HL-60/S4 treated with phorbol 12-myristate 13-acetate at 8.2 ng/mL for 4 days and 3 days (cell line): Measurements from ENCODE around the gene MGAT3.

ENCODE experiments used
- in situ Hi-C: fragments of 300-500 bp; cut with MboI; formaldehyde crosslinking; loops from 2 replicates; pipeline ENCODE4 v1.15.0; 2022; ENCODE audit warnings: low sequenced_read_pairs

MGAT3 gene

DNA sequence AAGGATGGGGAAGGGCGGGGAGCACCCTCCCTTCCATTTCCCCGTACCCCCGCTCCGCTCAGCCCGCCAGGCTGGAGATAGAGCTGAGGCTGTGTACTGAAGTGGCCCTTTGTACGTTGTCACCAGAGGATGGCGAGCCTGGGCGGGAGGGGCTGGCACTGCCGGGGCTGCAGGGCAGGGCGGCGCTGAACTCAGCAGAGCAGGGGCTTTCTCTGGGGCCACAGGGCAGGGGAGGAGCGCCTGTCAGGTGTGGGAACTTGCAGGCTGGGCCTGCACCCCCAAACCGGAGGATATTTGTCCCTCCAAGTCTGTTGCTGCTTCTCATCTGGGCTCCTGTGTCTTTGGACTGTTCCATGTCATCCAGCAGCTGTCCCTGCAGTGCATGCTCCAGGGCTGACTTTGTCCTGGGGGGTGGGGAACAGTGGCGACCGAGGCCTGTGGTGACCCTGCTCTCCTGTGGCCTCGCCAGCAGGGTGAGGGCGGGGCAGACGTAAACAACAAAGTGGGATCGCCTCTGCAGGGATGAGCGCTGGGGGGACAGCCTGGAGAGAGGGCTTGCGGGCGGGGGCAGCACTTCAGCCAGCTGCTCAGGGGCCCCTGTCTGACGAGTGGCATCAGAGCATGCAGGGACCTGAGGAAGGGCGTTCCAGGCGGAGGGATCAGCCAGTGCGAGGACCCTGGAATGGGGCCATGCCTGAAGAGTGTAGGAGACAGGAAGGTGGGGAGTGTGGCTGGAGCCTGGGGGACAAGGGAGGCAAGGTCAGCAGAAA is 13.1 kb downstream of the MGAT3 start:
- in situ Hi-C loops: no loop called here

GRCh38 chr22:39470451-39471291 is 13.9 kb downstream of the MGAT3 start:
- in situ Hi-C loops: no loop called here

- in situ Hi-C loops: no loop called here
Observed at GRCh38 chr22:39471381-39472141, 14.7 kb downstream of the MGAT3 start.

- in situ Hi-C loops: no loop called here
Observed at GRCh38 chr22:39472570-39473556, 16.1 kb downstream of the MGAT3 start.

DNA sequence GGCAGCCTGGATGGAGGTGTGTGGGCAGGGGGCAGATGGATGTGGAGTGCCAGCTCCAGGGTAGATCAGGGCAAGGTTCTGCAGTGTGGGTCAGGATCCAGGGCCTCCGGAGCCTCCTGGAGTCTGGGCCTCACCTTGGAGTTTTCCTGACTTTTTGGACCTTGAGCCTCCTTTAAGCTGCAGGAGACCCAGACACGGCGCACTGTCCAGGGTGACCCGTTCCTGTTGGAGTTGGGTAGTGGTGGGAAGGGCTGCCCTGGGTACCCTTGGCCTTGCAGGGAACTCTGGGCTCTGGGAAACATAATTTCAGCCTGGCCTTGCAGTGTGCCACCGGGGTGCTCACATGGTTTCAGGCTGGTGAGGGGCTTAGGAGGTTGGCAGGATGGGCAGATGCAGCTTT is 17.0 kb downstream of the MGAT3 start:
- in situ Hi-C loops: no loop called here

DNA sequence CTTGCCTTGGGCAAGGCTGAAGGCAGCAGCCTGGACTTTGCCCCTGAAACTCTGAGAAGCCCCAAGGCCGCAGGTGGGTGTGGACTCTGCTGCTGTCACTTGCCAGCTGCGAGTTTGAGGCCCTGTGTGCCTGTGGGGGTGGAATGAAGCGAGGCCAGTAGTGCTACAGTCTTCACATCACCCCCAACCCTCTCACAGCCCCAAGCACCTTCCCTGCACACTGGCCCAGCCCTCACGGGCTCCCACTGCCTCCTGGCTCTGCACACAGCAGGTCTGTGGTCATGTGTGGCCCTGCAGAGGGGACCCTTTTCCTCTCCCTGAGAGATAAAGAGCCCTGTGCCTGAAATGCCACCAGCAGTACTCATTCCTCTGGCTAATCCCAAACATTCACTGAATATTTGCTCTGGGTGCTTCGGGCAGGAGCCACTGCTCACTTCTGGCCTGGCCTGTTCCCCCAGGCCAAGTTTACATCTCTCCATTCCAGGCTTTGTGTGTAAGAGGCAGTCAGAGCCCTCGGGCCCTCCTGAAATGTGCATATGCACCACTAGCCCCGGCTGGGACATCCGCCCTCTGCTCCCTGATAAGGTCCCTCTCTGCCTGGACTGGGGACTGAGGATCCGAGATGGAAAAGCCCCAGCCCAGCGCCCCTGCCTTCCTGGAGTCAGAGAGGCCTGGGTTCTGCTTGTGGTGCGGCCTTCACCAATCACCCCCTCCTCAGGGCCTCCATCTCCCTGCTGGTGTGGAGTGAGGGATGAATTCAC is 17.7 kb downstream of the MGAT3 start:
- in situ Hi-C loops: no loop called here

DNA sequence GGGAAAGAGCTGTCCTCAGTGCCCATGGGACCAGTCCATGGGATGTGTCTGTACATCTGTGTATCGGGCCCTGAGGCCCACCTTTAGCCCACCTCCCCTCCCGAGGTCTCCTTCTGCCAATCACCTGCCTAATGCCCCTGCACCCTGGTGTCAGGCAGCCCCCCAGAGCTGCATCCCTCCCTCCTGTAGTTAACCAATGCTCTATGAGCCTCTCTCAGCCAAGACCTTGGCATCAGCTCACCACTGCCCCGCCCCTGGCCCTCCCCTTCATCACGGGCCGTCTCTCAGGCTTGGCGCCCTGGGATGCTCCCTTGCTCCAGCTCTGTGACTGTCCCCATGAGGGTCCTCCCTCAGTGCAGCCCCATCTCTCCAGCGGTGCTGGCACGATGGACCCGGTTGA is 18.5 kb downstream of the MGAT3 start:
- in situ Hi-C loops: no loop called here

GRCh38 chr22:39475902-39476301 is 19.1 kb downstream of the MGAT3 start:
- in situ Hi-C loops: no loop called here

DNA sequence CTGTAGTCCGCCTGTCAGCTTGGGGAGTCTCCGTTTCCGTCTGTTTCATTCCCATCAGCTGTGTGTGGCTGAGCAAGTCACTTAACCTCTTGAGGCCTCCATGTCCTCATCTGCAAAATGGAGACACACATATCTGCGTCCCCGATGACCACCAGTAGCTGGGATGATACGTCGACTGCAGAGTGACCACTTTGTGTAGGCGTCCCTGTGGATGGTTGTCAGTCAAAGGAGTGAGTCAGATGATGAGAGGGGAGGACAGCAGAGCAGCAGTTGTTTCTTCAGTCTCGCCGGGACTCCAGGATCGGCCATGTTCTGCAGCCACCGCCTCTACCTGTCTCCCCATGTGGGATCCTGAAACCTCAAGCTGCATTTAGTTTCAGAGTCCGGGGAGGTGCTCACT is 19.9 kb downstream of the MGAT3 start:
- in situ Hi-C loops: no loop called here

- in situ Hi-C loops: no loop called here
Observed at GRCh38 chr22:39477542-39477941, 20.7 kb downstream of the MGAT3 start.

- in situ Hi-C loops: no loop called here
Observed at GRCh38 chr22:39478441-39478850, 21.6 kb downstream of the MGAT3 start.

DNA sequence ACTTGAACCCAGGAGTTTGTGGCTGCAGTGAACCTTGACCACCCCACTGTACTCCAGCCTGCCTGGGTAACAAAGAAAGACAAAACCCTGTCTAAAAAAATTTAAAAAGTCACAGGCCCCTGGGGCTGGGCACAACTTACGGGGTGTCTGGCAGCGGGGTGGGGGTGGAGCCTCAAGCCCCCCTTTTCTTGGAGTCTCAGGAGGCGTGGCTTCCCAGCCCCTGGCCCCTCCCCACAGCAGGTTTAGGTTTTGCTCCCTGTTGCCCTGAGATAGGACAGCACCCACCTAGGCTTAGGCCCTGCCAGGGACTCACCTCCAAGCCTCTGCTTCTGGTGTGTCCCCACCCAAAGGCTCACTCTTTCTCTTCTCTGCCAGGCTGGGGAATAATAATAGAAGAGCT is 22.4 kb downstream of the MGAT3 start:
- in situ Hi-C loops: no loop called here

GRCh38 chr22:39480557-39480956 is 23.7 kb downstream of the MGAT3 start:
- in situ Hi-C loops: no loop called here

DNA sequence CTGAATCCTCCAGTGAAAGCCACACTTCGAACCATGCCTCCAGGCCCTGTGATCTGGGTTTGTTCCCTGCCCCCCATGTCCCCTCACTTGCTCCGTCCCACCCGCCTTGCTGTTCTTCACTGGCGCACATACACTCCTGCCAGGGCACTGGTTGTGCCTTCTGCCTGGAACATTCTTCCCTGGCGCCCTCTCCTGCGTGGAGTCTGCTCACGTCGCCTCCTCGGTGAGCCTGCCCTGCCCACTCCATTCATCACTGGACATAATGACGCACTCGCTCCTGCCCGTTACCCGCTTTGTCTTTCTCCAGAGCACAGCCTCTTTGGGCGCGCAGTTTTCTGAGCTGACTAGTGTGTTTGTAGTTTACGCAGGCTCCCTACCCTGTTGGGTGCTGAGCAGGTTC is 24.2 kb downstream of the MGAT3 start:
- in situ Hi-C loops: no loop called here

GRCh38 chr22:39481595-39481994 is 24.8 kb downstream of the MGAT3 start:
- in situ Hi-C loops: no loop called here

- in situ Hi-C loops: no loop called here
Observed at GRCh38 chr22:39482768-39483167, 26.0 kb downstream of the MGAT3 start.

GRCh38 chr22:39486951-39487825 is 30.4 kb downstream of the MGAT3 start:
- in situ Hi-C loops: no loop called here

GRCh38 chr22:39487826-39488520 is 31.2 kb downstream of the MGAT3 start:
- in situ Hi-C loops: no loop called here
